Neuronal stem cell (in vitro differentiated cells): ENCODE measurements around the gene PLEKHM3.

ENCODE experiments used
- DNase-seq: peaks from one replicate; pipeline ENCODE4 v3.0.0-alpha.2; 2013; ENCODE audit warnings: low spot score
- H2AFZ ChIP-seq: one replicate; pipeline ENCODE4 v1.6.1; 2013; ENCODE audit warnings: mild to moderate bottlenecking, low read length, inconsistent platforms
- H2AK5ac ChIP-seq: 2 replicates; pipeline ENCODE4 v1.6.1; 2013; ENCODE audit warnings: low read depth, mild to moderate bottlenecking, inconsistent platforms, low read length, moderate library complexity, mixed read lengths
- H2BK120ac ChIP-seq: 2 replicates; pipeline ENCODE4 v1.6.1; 2013; ENCODE audit warnings: low read depth, mild to moderate bottlenecking, inconsistent platforms, low read length, moderate library complexity, mixed read lengths
- H2BK12ac ChIP-seq: one replicate; pipeline ENCODE4 v1.6.1; 2013; ENCODE audit warnings: low read length, inconsistent platforms
- H2BK15ac ChIP-seq: 2 replicates; pipeline ENCODE4 v1.6.1; 2013; ENCODE audit warnings: mild to moderate bottlenecking, low read length, inconsistent platforms, mixed read lengths
- H2BK5ac ChIP-seq: one replicate; pipeline ENCODE4 v1.6.1; 2013; ENCODE audit warnings: inconsistent platforms, mild to moderate bottlenecking, low read length, moderate library complexity
- H3K14ac ChIP-seq: one replicate; pipeline ENCODE4 v1.6.1; 2013; ENCODE audit warnings: low read length, inconsistent platforms
- H3K18ac ChIP-seq: 2 replicates; pipeline ENCODE4 v1.6.1; 2013; ENCODE audit warnings: low read length, inconsistent platforms
- H3K23ac ChIP-seq: 2 replicates; pipeline ENCODE4 v1.6.1; 2013; ENCODE audit warnings: low read depth, mild to moderate bottlenecking, mixed read lengths, low read length, inconsistent platforms; ENCODE audit not compliant: poor library complexity
- H3K27ac ChIP-seq: replicated peaks from 3 replicates; pipeline ENCODE4 v1.5.1; 2013; ENCODE audit warnings: low read length, inconsistent platforms
- H3K27me3 ChIP-seq, 3 experiments: 2 replicates each; pipeline ENCODE4 v1.6.1; 2013; ENCODE audit warnings: low read length in 3 of 3, mild to moderate bottlenecking in 2 of 3, inconsistent platforms in 1 of 3, low read depth in 1 of 3, mixed read lengths in 1 of 3, moderate library complexity in 1 of 3; ENCODE audit not compliant: control insufficient read depth in 3 of 3, insufficient read depth in 3 of 3
- H3K36me3 ChIP-seq, 2 donors: replicated peaks in 1 of 2; 2 replicates each; pipeline ENCODE4 v1.6.1; 2013; ENCODE audit warnings: low read length in 2 of 2; ENCODE audit not compliant: control insufficient read depth in 2 of 2, insufficient read depth in 2 of 2
- H3K4ac ChIP-seq: 2 replicates; pipeline ENCODE4 v1.6.1; 2013; ENCODE audit warnings: inconsistent platforms, mild to moderate bottlenecking, low read length, moderate library complexity
- H3K4me1 ChIP-seq, 2 donors: 1 replicate in 1 of 2; 2 replicates in 1 of 2; pipeline ENCODE4 v1.6.1; 2013; ENCODE audit warnings: low read length in 2 of 2, low read depth in 1 of 2; ENCODE audit not compliant: control insufficient read depth in 2 of 2, insufficient read depth in 1 of 2
- H3K4me2 ChIP-seq: one replicate; pipeline ENCODE4 v1.6.1; 2013; ENCODE audit warnings: mild to moderate bottlenecking, low read length, inconsistent platforms; ENCODE audit not compliant: insufficient read depth, poor library complexity, severe bottlenecking
- H3K4me3 ChIP-seq, 2 donors: 2 replicates each; pipeline ENCODE4 v1.5.1; 2013; ENCODE audit warnings: low read length in 2 of 2, mild to moderate bottlenecking in 2 of 2, inconsistent platforms in 1 of 2, moderate library complexity in 1 of 2
- H3K79me1 ChIP-seq: one replicate; pipeline ENCODE4 v1.6.1; 2013; ENCODE audit warnings: low read depth, mild to moderate bottlenecking, inconsistent platforms, low read length, moderate library complexity
- H3K9ac ChIP-seq: one replicate; pipeline ENCODE4 v1.6.1; 2013; ENCODE audit warnings: mild to moderate bottlenecking, low read depth, low read length, inconsistent platforms; ENCODE audit not compliant: poor library complexity
- H3K9me3 ChIP-seq, 2 donors: replicated peaks in 1 of 2; 2 replicates each; pipeline versions ENCODE3 to v1.6.1; 2013; ENCODE audit warnings: low read length in 2 of 2, mild to moderate bottlenecking in 2 of 2, inconsistent platforms in 1 of 2, low read depth in 1 of 2, mixed read lengths in 1 of 2, moderate library complexity in 1 of 2; ENCODE audit not compliant: control insufficient read depth in 2 of 2, insufficient read depth in 1 of 2
- H4K8ac ChIP-seq: one replicate; pipeline ENCODE4 v1.6.1; 2013; ENCODE audit warnings: low read depth, mild to moderate bottlenecking, inconsistent platforms, low read length, moderate library complexity
- H4K91ac ChIP-seq: one replicate; pipeline ENCODE4 v1.6.1; 2013; ENCODE audit warnings: low read length, low read depth, mild to moderate bottlenecking, inconsistent platforms; ENCODE audit not compliant: poor library complexity
- WGBS, 2 donors: extraction: QIAGEN DNeasy Blood & Tissue Kit; methylation state at CpG; one replicate each; pipeline ENCODE4 v1.1.7; 2013; ENCODE audit warnings: missing lambda C conversion rate in 2 of 2, mixed read lengths in 1 of 2; ENCODE audit not compliant: insufficient read length in 2 of 2, insufficient replicate concordance in 1 of 2; ENCODE audit errors: extremely low coverage in 2 of 2; 5-methylcytosine and 5-hydroxymethylcytosine counted together

The PLEKHM3 gene

DNA sequence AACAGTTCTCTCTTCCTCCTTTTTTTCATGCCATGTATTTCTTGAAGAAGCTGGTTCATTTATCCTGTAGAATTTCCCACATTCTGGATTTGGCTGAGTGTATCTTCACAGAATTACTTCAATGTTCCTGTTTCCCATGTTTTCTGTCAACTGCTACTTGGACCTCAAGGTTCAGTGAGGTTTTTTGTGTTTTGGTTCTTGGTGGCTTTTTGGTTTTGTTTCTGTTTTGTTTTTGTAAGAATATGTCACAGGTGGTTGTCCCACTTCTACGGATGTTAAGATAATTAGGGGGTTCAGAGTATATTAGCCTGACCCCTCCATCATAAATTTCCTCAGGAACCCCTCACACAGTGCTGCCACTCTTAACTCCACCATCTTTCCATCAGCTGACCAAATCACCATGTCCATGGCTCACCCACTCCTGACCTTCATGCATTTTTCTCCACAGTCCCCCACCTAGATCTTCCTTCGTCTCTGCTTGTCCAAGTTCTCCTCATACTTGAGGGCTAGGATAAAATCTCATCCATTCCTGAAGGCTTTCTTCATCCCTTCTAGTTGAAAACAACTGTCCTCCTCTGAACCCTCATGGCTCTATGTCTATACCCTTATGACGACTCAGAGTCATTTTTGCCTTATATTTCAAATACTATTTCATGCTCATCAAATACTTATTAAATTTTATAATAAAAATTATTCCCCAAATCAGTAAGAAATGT lies 40.4 kb downstream of the PLEKHM3 start:
- no peak overlapping the region for H3K23ac ChIP-seq
- H2AFZ ChIP-seq = no peak overlapping the region
- no peak overlapping the region for H3K4ac ChIP-seq
- no peak overlapping the region for H2BK5ac ChIP-seq
- H2AK5ac ChIP-seq = no peak overlapping the region
- H3K4me3 ChIP-seq = no peak overlapping the region
- peaks cover 0 to under 1% of the 10 kb centered on the region in 2 donors for H3K4me1 ChIP-seq
- no CpG with 5 or more reads among the region's 3 CpGs for WGBS, 2 donors
- H4K91ac ChIP-seq = no peak overlapping the region
- H3K14ac ChIP-seq = no peak overlapping the region
- no peaks in the 10 kb centered on the region for H3K36me3 ChIP-seq
- H3K18ac ChIP-seq = no peak overlapping the region
- H3K9ac ChIP-seq = no peak overlapping the region
- DNase-seq = no peak
- H3K27ac ChIP-seq = no peak overlapping the region
- no peak overlapping the region for H2BK15ac ChIP-seq
- H4K8ac ChIP-seq = no peak overlapping the region
- no peak overlapping the region for H3K4me2 ChIP-seq
- no peaks in the 10 kb centered on the region for H3K79me1 ChIP-seq
- H2BK120ac ChIP-seq = no peak overlapping the region
- H2BK12ac ChIP-seq = no peak overlapping the region
- no peaks in the 10 kb centered on the region for H3K9me3 ChIP-seq
- H3K27me3 ChIP-seq = no peaks in the 10 kb centered on the region

DNA sequence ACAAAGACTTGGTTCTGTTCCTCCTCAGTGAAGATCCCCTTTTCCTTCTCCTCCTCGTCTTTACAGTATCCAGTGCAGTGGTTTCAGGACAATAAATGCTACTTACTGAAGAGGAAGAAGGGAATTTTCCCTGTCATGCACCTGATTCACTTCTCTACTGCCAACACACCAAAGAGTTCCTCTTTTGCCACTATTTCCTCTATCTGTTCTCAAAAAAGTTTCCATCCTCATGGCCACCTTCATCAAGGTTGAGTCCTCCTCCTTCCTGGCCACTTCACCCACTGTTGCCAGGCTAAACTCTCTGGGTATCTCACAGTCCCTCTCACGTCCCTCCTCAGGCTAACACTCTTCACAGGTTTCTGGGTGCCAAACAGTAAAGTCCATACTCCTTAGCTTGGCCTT lies 41.7 kb downstream of the PLEKHM3 start:
- H2BK15ac ChIP-seq = no peak overlapping the region
- H2BK120ac ChIP-seq = no peak overlapping the region

DNA sequence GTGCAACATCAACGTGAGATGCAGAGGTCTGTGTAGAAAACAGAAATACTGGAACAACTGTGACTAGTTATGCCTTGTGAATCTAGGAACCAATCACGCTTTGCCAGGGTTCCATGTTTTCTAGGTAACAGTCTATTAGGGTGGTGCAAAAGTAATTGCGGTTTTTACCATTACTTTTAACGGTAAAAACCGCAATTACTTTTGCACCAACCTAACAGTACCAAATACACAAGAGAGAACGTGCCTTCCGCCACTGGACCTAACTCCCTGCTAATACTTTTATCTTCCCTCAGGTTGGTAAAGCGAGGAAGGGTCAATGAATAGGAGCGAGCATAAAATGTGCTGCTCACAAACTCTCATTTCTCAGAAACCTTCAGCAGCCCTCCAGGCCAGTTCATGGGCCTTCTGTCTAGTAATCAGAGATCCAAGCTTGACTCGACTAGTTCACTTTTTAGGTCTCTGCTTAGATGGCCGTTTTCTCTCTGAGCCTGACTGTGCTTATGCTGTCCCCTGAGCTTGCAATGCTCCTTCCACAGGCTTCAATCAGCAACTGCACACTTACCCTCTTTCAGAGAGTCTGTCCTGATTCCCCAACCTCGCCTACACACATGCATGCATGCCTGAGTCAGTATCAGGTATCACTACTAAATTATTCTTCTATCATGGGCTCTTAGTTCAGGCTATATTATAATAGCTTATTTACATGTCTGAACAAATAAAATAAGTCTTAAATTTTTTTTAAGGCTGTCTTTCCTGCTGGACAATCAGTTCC lies 47.0 kb downstream of the PLEKHM3 start:
- Histone ChIP-seq H3K27me3 (no peaks in the 10 kb centered on the region), H3K27ac (no peak overlapping the region), H4K91ac (no peak overlapping the region), H3K23ac (no peak overlapping the region), H3K4me1 (peaks cover 0 to 4% of the 10 kb centered on the region in 2 donors), H2AFZ (no peak overlapping the region), H4K8ac (no peak overlapping the region), H3K4me3 (no peak overlapping the region), H3K79me1 (no peaks in the 10 kb centered on the region), H3K9me3 (no peaks in the 10 kb centered on the region), H2BK120ac (no peak overlapping the region), H3K9ac (no peak overlapping the region), H3K14ac (no peak overlapping the region), H3K4ac (no peak overlapping the region), H2BK15ac (no peak overlapping the region), H3K4me2 (no peak overlapping the region), H2BK12ac (no peak overlapping the region), H3K36me3 (no peaks in the 10 kb centered on the region), H2AK5ac (no peak overlapping the region), H3K18ac (no peak overlapping the region), H2BK5ac (no peak overlapping the region)
- WGBS, 2 donors = no CpG with 5 or more reads among the region's 12 CpGs
- DNase-seq = no peak

More for the DNA sequence above, 41.7 kb downstream of the PLEKHM3 start:
- Histone ChIP-seq H3K27me3 (no peaks in the 10 kb centered on the region), H3K4me2 (no peak overlapping the region), H3K18ac (no peak overlapping the region), H3K9ac (no peak overlapping the region), H2AK5ac (no peak overlapping the region), H2BK5ac (no peak overlapping the region), H2AFZ (no peak overlapping the region), H3K14ac (no peak overlapping the region), H3K27ac (no peak overlapping the region), H4K8ac (no peak overlapping the region), H3K36me3 (no peaks in the 10 kb centered on the region), H3K9me3 (no peaks in the 10 kb centered on the region), H3K4me3 (no peak overlapping the region), H3K4ac (no peak overlapping the region), H2BK12ac (no peak overlapping the region), H3K23ac (no peak overlapping the region), H3K4me1 (peaks cover 0 to 2% of the 10 kb centered on the region in 2 donors), H4K91ac (no peak overlapping the region), H3K79me1 (no peaks in the 10 kb centered on the region)
- WGBS, 2 donors = no CpG with 5 or more reads among the region's 2 CpGs
- no peak for DNase-seq

DNA sequence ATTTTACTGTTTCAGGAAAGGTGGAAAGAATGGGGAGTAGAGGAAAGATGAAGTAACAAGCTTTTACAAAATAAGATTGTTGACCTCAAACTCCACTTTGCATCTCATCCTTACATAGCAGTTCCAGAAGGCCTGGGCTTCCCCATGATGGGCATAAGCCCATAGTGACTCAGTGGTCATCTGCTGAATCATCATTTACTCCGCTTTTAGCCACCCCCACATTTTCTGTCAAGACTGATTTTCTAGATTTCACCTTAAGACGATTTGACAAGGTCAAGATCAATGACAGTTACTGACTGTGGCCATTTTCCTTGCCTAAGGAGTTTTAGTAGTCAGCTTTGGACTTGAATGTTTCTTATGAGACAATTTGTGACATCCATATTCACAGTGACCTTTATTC lies 49.4 kb downstream of the PLEKHM3 start:
- H3K4me2 ChIP-seq = no peak overlapping the region
- H3K18ac ChIP-seq = no peak overlapping the region
- H2BK5ac ChIP-seq = no peak overlapping the region
- H3K4me1 ChIP-seq = peaks cover under 1 to 11% of the 10 kb centered on the region in 2 donors
- H2AFZ ChIP-seq = no peak overlapping the region
- no peaks in the 10 kb centered on the region for H3K27me3 ChIP-seq
- H4K8ac ChIP-seq = no peak overlapping the region
- no peak for DNase-seq
- no peak overlapping the region for H3K14ac ChIP-seq
- no peak overlapping the region for H3K4me3 ChIP-seq
- no peak overlapping the region for H2BK15ac ChIP-seq
- H2AK5ac ChIP-seq = no peak overlapping the region
- H2BK12ac ChIP-seq = no peak overlapping the region
- no peak overlapping the region for H2BK120ac ChIP-seq
- no peak overlapping the region for H3K9ac ChIP-seq
- no peaks in the 10 kb centered on the region for H3K79me1 ChIP-seq
- H3K4ac ChIP-seq = no peak overlapping the region
- H3K27ac ChIP-seq = no peak overlapping the region
- H3K36me3 ChIP-seq = no peaks in the 10 kb centered on the region
- H3K9me3 ChIP-seq = no peaks in the 10 kb centered on the region
- no peak overlapping the region for H4K91ac ChIP-seq
- WGBS, 2 donors = no CpG with 5 or more reads among the region's 2 CpGs
- no peak overlapping the region for H3K23ac ChIP-seq
